Measurements from ENCODE around the gene NHSL1. TPM values are rescaled to one million over a fixed set of nuclear protein-coding genes. Genes with fewer than 3 reads are reported as not detected.

The NHSL1 gene
- total RNA-seq, 1 donor from 2014 or later: 12.0 TPM

DNA sequence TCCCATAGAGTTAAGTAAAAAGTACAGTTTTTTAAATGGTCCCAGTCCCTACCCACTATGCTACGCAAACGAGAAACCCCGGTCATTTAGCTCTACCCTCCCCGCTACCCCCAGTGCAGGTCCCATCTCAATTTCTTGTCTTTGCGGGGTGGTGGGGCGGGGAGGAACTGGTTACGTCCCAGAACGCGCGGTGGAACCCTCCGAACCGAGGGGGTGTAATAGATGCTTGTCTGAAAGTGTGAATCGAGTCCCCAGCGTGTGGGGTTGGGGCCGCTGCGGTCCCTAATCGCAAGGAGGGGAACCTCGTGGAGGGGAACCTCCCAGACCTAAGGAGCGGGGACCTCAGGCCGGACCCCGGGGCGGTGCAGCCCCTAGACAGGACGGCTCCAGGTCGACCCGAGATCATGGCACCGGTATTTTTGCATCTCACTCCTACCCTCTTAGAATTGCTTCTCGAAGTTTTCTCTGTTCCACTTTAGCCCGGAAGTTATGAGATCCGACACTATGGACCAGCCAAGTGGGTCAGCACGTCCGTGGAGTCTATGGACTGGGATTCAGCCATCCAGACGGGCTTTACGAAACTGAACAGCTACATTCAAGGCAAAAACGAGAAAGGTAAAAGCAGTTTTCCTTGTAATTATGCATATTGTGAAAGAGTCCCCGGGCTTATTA lies 94.5 kb downstream of the NHSL1 start:
- DNase-seq (ENCODE audit: low read depth): no peak

DNA sequence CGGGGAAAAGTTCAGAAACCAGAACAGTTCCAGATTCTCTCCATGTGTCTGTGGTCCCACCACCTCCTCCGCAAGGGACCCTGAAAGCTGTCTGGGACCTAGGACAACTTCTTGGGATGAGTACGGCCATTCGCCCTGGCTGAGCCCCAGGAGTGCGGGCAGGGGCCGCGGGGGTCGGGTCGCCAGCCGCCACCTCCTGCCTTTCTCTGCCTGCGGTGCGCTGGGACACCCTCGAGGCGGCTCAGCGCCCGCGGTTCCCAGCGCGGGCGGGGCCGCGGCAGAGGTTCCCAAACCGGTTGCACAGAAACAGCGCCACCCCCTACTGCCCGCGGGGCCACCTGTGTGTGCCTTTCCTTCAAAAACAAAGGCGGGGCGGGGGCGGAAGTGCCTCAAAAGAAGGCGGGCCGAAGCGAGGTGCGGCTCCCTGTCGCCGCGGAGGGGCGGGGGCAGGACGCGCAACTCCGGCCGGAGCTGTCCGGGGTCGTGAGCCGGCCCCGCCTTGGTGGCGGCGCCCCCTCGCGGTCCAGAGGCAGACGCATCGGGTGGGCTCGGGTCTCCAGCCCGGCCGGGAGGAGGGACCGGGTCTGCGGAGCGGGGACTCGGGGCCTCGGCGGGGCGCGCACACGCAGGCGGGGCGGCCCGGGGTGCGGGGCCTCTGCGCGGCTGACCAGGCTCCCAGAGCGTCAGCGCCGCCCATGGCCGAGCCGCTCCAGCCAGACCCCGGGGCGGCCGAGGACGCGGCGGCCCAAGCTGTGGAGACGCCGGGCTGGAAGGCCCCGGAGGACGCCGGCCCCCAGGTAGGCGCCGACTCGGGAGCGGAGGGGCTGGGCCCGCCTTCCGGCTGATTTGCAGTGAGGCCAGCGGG lies 95.3 kb downstream of the NHSL1 start, which contains the start of gene HEBP2:
HEBP2 (plus strand) TSS at position 423 of the 865 bp plus-strand sequence; CDS start at position 696, 273 bp downstream.
- peak; percentile 96 for DNase-seq (ENCODE audit: low read depth)

DNA sequence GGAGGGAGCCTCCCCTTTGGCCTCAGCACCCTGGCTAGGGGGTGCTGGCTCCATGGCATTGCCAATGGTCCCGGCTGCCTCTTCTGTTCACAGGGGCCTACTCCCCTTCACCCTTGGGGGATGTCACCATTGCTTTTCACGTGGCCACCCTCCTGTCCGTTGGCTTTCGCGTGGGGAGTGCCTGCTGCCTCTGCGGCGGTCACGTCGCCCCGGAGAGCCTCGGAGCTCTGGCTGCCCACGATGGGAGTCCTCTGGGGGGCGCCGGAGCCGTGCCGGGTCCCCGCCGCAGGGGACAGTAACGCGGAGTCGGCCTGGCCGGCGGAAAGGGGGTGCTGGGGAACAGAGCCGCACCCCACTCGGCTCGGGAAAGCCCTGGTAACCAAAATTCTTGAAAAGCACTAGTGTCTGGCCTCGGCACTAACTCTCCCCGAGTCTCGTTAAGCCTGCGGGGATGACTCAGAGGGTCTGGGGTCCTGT lies 95.9 kb downstream of the NHSL1 start:
- DNase-seq (ENCODE audit: low read depth): peak; percentile 57

- no peak for DNase-seq (ENCODE audit: low read depth)
Measured at GRCh38 chr6:138402838-138403187, 96.5 kb downstream of the NHSL1 start.

DNA sequence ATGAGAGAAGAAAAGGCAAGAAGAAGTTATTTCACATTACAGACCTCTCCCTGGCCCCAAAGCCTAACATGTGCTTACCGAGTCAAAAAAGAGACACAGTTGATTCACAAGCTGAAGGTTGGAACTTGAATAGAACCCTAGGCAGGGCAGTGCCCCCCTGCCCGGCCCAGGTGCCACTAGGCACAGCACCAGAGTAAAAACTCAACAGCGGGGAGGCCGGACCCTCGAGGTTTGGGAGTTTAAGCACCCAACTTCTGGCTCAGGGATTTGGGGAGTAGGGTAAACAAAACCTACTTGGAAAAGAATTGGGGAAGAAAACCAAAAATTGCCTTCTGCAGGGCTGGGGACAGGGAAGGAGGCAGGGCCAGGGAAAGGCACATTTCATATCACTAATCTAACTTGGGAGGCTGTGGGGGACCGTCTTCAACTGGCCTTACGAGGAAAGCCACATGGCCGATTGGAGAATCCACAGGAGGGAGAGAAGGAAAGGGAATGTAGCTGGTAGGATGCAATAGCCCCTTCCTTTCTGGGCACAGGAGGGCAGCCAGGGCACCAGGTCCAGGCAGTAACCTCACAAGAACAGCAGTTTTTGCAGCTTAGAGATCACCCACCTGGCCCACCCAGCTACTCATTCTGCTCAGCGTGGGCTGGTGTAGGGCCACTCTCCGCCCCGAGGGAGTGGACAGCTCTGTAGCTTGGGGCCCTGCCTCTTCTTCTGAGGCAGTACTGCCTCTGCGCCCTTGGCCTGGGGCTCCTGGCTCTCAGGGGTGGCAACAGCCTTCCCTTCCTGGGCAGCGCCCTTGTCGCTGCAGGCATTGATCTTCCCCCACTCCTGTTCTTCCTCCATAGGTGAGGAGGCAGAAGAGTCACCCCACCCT lies 97.1 kb downstream of the NHSL1 start:
- DNase-seq (ENCODE audit: low read depth): no peak

GRCh38 chr6:138400326-138400725 lies 99.0 kb downstream of the NHSL1 start:
- DNase-seq (ENCODE audit: low read depth): peak; percentile 23

DNA sequence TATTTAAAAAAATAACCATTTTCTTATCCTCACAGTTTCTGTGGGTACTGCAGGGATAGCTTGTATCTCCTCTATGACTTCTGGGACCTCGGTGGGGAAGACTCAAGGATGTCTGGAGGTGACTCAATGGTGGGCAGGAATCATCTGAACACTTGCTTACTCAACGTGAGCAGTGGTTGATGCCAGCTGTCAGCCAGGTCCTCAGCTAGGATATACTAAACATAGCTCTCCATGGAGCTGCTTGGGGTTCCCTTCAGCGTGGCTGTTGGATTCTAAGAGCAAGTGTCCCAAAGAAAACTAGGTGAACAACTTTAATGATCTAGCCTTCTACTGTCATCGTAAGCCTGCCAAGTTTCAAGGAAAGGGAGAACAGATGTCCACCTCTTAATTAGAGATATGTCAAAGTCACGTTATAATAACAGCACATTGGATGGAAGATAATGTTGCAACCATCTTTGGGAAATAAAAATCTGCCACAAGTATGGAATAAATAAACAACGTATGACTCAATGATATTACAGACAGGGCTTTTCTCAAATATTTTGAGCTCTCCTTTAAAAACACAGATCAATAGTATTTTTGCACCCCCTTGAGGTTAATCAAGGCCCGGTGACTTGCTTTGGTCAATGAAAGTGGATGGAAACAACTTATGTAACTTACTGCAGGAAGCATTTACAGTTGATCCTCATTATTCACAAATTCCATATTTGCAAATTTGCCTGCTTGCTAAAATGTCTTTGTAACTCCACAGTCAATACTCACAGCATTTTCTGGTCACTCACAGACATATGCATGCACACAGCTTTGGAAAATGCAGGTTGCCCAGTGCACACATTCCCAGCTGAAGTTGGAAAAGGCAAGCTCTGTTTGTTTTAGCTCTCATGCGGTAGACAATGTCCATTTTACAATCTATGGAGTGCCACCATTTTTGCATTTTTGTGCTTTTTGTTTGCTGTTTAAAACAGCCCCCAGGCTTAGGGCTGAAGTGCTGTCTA lies 101.9 kb downstream of the NHSL1 start:
- DNase-seq (ENCODE audit: low read depth): peak; percentile 72

DNA sequence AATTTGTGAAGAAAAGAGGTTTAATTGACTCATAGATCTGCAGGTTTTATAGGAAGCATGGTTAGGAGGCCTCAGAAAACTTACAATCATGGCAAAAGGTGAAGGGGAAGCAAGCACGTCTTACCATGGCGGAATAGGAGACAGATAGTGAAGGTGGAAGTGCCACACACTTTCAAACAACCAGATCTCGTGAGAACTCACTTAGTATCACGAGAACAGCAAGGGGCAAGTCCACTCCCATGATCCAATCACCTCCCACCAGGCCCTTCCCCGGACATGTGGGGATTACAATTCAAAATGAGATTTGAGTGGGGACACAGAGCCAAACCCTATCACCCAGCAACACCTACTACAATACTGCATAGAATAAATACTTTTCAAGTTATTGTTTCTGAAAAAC lies 102.6 kb downstream of the NHSL1 start:
- DNase-seq (ENCODE audit: low read depth): no peak

DNA sequence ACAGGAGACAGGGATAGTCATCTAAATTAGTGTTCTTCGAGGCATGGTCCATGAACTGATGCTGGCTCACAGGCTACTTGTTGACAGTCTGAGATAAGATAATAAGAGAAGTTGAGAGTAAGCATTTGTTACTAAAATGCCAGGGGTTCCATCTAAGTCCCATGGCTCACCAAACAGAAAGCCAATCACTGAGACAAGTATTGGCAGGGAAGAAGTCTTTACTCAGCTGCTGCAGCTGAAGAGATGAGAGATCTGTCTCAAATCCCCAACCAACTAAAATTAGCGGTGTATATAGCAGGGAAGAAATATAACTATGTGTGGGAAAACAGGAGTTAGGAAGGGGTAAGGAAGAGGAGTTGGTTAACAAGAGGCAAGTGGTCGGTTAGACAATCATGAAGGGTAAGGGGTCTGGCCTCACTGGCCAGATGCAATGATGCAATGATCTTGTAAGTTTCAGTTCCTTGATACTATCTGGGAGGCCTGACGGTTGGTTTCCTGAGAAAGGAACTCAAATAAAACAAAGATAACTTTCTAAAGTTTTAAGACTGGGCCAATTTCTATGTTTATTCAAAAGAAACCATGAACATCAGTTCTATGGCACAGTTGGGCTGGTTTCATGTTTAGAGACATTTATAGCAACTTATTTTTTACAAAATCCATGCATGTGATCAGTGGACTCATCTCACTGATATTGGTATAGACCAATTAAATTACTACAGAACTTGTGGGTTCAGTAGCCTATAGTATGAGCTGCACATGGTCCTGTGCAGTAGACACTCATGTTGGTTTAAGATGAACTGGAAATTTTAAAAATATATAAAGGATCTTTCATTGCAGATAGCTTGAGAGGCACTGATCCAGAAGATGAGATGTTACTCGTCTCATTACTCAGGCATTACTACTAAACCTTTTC lies 105.2 kb downstream of the NHSL1 start:
- DNase-seq (ENCODE audit: low read depth): no peak

DNA sequence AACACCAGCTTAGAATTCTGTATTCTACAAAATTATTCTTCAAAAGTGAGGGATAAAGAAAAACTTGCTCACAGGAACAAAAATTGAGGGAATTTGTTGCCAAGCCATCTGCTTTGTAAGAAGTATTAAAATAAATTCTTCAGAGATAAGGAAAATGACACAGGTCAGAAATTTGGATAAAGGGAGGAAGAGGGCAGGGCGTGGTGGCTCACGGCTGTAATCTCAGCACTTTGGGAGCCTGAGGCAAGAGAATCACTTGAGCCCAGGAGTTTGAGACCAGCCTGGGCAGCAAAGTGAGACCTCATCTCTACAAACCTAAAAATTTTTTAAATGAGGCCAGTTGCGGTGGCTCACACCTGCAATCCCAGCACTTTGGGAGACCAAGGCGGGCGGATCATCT lies 109.7 kb downstream of the NHSL1 start:
- DNase-seq (ENCODE audit: low read depth): no peak

DNA sequence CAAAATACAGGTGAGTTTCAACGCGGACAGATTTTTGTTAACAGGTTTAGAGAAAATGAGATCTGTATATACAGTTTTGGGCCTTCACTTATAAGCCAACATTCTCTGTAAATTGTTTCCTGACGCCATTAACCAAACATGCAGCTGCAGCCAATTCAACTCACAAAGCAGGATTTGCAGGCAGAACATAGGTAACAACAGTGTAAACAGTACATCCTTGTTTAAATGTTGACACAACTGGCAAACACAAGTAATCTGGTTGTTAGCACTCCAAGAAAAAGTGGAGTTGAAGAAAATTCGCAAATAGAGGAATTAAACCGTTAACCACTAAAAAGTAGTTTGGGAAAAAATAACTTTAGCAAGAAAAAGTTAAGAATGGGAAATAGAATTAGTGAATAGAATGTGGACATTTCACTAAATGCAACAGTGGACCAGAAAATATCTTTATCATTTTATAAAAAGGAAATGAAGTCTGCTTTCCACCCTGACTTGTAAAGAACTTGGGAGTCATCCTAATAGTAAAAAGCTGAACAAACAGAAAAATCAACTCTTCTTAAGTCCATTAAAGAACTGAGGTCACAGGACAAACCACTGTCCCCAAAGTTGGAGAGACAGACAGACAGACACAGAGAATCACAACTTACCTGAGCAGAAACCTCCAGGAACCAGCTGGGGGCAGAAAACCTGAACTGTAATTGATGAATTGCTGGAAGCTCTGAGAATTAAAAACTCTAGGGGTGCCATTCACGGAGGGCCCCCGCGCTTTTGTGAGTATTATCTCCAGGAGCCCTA lies 111.5 kb downstream of the NHSL1 start:
- no peak for DNase-seq (ENCODE audit: low read depth)

DNA sequence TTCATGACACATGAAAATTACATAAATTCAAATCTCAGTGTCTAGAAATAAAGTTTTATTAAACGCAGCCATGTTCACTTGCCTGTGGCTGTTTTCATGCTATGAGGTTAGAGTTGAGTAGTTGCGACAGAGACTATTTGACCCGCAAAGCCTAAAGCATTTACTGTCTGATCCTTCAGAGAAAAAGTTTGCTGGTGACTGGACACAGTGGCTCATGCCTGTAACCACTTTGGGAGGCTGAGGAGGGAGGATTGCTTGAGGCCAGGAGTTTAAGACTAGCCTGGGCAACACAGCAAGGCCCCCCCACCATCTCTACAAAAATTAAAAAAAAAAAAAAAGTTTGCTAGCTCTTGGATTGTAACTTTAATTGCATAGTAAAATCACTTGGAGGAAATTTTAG lies 112.4 kb downstream of the NHSL1 start:
- DNase-seq (ENCODE audit: low read depth): no peak

DNA sequence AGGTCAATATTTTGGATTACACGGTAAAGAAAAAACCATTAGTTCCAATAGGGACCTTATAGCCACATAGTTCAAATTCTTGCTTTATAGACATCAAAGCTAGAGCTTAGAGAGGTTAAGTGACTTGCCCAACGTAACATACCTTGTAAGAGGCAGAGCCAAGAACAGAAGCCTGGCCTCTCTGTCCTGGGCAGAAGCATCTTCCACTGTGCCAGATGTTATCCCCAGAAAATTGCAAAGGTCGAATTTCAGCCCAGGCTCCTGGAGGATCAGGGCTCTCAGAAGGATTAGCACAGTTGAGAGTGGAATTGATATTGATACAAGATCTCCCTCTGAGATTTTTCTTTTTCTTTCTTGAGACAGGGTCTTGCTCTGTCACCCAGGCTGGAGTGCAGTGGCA lies 115.5 kb downstream of the NHSL1 start:
- DNase-seq (ENCODE audit: low read depth): no peak

DNA sequence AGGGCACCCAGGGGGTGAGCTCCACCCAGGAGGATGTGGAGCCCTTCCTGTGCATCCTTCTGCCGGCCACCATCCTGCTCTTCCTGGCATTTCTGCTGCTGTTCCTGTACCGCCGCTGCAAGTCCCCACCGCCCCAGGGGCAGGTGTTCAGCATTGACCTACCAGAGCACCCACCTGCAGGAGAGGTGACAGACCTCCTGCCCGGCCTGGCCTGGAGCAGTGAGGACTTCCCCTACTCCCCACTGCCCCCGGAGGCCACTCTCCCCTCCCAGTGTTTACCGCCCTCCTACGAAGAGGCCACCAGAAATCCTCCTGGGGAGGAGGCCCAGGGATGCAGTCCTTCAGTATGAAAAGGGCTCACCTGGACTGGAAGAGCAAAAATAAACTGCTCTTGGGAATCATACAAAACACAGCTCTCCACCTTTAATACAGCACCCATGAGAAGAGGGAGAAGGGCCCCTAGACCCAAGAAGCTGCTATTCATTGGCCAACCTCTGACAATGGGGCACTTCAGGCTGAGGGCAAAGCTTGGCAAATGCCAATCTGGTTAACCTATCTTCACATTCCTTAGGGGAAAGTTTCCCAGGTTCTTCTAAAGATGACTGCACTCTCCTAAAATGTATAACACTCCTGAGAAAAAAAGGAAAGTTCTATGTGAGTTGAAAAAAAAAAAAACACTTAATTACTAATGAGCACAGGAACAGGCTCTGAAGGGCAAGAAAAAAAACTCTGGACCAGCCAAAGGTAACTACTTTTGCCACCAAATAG lies 116.6 kb downstream of the NHSL1 start:
- no peak for DNase-seq (ENCODE audit: low read depth)

DNA sequence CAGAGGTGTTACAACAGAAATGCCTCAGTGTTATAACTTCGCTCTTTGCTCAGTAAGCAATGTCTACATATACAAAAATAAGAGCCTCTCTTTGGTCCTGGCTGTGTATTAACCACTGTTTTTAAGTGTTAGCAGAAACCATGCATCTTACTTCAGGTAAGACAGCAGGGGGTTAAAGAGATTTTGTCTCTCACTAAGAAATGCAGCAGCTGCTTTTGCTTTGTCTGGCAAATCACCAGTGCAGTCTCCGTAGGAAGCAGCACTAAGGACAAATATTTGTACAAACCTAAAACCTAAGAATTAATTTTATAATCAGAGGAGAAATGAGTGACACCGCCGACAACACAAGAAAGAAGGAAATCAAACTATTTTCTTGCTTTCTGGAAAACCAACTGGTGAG lies 120.8 kb downstream of the NHSL1 start:
- no peak for DNase-seq (ENCODE audit: low read depth)

- no peak for DNase-seq (ENCODE audit: low read depth)
Measured at GRCh38 chr6:138377844-138378243, 121.5 kb downstream of the NHSL1 start, which contains the start of gene SMIM28. SMIM28 (plus strand) TSS chr6:138377905; CDS start chr6:138378073, 168 bp downstream.

- DNase-seq (ENCODE audit: low read depth): no peak
Measured at GRCh38 chr6:138377042-138377441, 122.3 kb downstream of the NHSL1 start.

All from myocyte (in vitro differentiated cells).